Mesenchymal stem cell (in vitro differentiated cells and primary cell): Measurements from ENCODE around the gene CCDC92. TPM values are rescaled to one million over a fixed set of nuclear protein-coding genes. Genes with fewer than 3 reads are reported as not detected.

ENCODE experiments used
- DNase-seq: peaks from one replicate; pipeline ENCODE4 v3.0.0-alpha.2; 2013
- H2AFZ ChIP-seq: one replicate; pipeline ENCODE4 v1.6.1; 2013; ENCODE audit warnings: low read depth, mild to moderate bottlenecking, control low read depth, inconsistent platforms, low read length, moderate library complexity
- H2AK5ac ChIP-seq: 2 replicates; pipeline ENCODE4 v1.6.1; 2013; ENCODE audit warnings: low read length, moderate library complexity, mild to moderate bottlenecking, inconsistent platforms; ENCODE audit not compliant: severe bottlenecking
- H2BK120ac ChIP-seq: one replicate; pipeline ENCODE4 v1.6.1; 2013; ENCODE audit warnings: low read depth, mild to moderate bottlenecking, inconsistent platforms, low read length, moderate library complexity
- H2BK12ac ChIP-seq, 2 experiments: one replicate each; pipeline ENCODE4 v1.6.1; 2013; ENCODE audit warnings: inconsistent platforms in 2 of 2, low read length in 2 of 2, mild to moderate bottlenecking in 2 of 2, moderate library complexity in 2 of 2, control low read depth in 1 of 2
- H2BK15ac ChIP-seq: one replicate; pipeline ENCODE4 v1.6.1; 2013; ENCODE audit warnings: mild to moderate bottlenecking, low read depth, inconsistent platforms; ENCODE audit not compliant: poor library complexity, severe bottlenecking
- H2BK5ac ChIP-seq: 2 replicates; pipeline ENCODE4 v1.6.1; 2013; ENCODE audit warnings: low read depth, mild to moderate bottlenecking, low read length, control low read depth, inconsistent platforms; ENCODE audit not compliant: poor library complexity, severe bottlenecking
- H3K14ac ChIP-seq, 2 experiments: one replicate each; pipeline ENCODE4 v1.6.1; 2013; ENCODE audit warnings: inconsistent platforms in 2 of 2, low read length in 2 of 2, control low read depth in 1 of 2, mild to moderate bottlenecking in 1 of 2, moderate library complexity in 1 of 2
- H3K18ac ChIP-seq, 2 experiments: one replicate each; pipeline ENCODE4 v1.6.1; 2013; ENCODE audit warnings: inconsistent platforms in 2 of 2, low read length in 2 of 2, control low read depth in 1 of 2, low read depth in 1 of 2, mild to moderate bottlenecking in 1 of 2
- H3K23ac ChIP-seq, 2 experiments: one replicate each; pipeline ENCODE4 v1.6.1; 2013; ENCODE audit warnings: inconsistent platforms in 2 of 2, low read length in 2 of 2, mild to moderate bottlenecking in 2 of 2, moderate library complexity in 2 of 2, control low read depth in 1 of 2
- H3K27ac ChIP-seq: 2 replicates; pipeline ENCODE4 v1.5.1; 2013; ENCODE audit warnings: mild to moderate bottlenecking, moderate library complexity, low read length, control low read depth, inconsistent platforms; ENCODE audit not compliant: poor library complexity, severe bottlenecking
- H3K27me3 ChIP-seq, 2 experiments: 2 replicates each; pipeline versions ENCODE4 v1.6.1 to v1.7.0; 2013; ENCODE audit warnings: low read length in 2 of 2, mild to moderate bottlenecking in 2 of 2, moderate library complexity in 2 of 2, control low read depth in 1 of 2, inconsistent platforms in 1 of 2; ENCODE audit not compliant: control insufficient read depth in 1 of 2, insufficient read depth in 1 of 2
- H3K36me3 ChIP-seq, 2 experiments: 2 replicates each; pipeline versions ENCODE4 v1.6.1 to v1.7.0; 2013; ENCODE audit warnings: low read length in 2 of 2, control low read depth in 1 of 2, inconsistent platforms in 1 of 2, low read depth in 1 of 2, mild to moderate bottlenecking in 1 of 2; ENCODE audit not compliant: insufficient read depth in 2 of 2, control insufficient read depth in 1 of 2
- H3K4ac ChIP-seq, 2 experiments: one replicate each; pipeline ENCODE4 v1.6.1; 2013; ENCODE audit warnings: inconsistent platforms in 2 of 2, low read length in 2 of 2, mild to moderate bottlenecking in 2 of 2, moderate library complexity in 2 of 2, control low read depth in 1 of 2, low read depth in 1 of 2
- H3K4me1 ChIP-seq: 2 replicates; pipeline ENCODE4 v1.6.1; 2013; ENCODE audit warnings: low read depth, low read length, control low read depth; ENCODE audit not compliant: control insufficient read depth, insufficient read depth
- H3K4me2 ChIP-seq: 2 replicates; pipeline ENCODE4 v1.6.1; 2013; ENCODE audit warnings: low read length, mild to moderate bottlenecking, inconsistent platforms; ENCODE audit not compliant: poor library complexity, severe bottlenecking
- H3K4me3 ChIP-seq, 2 experiments: 2 replicates each; pipeline versions ENCODE4 v1.5.1 to v1.7.0; 2013; ENCODE audit warnings: low read length in 2 of 2, mild to moderate bottlenecking in 2 of 2, control low read depth in 1 of 2, low read depth in 1 of 2; ENCODE audit not compliant: insufficient read depth in 1 of 2
- H3K79me1 ChIP-seq: replicated peaks from 2 replicates; pipeline ENCODE4 v1.6.1; 2013; ENCODE audit warnings: mild to moderate bottlenecking, control low read depth, low read length, inconsistent platforms; ENCODE audit not compliant: poor library complexity, severe bottlenecking
- H3K9ac ChIP-seq: 2 replicates; pipeline ENCODE4 v1.7.0; 2013; ENCODE audit warnings: mild to moderate bottlenecking, low read length, moderate library complexity
- H3K9me3 ChIP-seq: 2 replicates; pipeline ENCODE4 v1.7.0; 2013; ENCODE audit warnings: mild to moderate bottlenecking, low read length; ENCODE audit not compliant: control insufficient read depth
- H4K8ac ChIP-seq: one replicate; pipeline ENCODE4 v1.6.1; 2013; ENCODE audit warnings: inconsistent platforms, mild to moderate bottlenecking, low read length, moderate library complexity
- H4K91ac ChIP-seq: one replicate; pipeline ENCODE4 v1.6.1; 2013; ENCODE audit warnings: mild to moderate bottlenecking, low read length, inconsistent platforms
- WGBS: methylation state at CpG from one replicate; pipeline ENCODE4 v1.1.7; 2013; ENCODE audit warnings: mixed read lengths; 5-methylcytosine and 5-hydroxymethylcytosine counted together
- small RNA-seq: library from polyadenylated mRNA; stranded (forward); fragments of <200 nt; extraction: miRNeasy Mini kit (QIAGEN cat#:217004); gene quantifications from one replicate; pipeline ENCODE3, GENCODE V24; 2013; ENCODE audit warnings: low read depth

The CCDC92 gene

DNA sequence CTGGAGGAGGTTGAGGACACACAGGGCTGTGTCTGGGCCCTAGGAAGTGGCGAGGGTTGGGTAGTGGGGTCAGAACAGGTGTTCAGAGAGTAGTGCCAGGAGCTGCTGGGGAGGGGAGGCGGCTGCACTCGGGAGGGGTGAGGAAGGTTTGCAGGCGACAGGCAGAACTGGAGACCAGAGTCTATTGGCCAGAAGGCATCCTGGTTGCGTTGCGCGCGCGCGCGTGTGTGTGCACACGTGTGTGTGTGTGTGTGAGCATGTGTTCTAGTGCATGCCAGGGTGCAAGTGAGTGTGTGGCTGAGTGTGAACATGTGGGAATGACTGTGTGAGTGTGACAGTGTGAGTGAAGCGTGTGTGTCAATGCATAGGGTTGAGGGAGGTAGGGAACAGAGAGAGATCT, 86.4 kb downstream of the CCDC92 start:
- H2AFZ ChIP-seq: no peak overlapping the region
- no peak overlapping the region for H3K4me3 ChIP-seq
- H2AK5ac ChIP-seq: no peak overlapping the region
- no peak overlapping the region for H4K91ac ChIP-seq
- no peaks in the 10 kb centered on the region for H3K4me1 ChIP-seq
- WGBS: 87% methylated on average over 13 of the region's 13 CpGs
- H3K27me3 ChIP-seq: peaks cover 61 to 65% of the 10 kb centered on the region in 2 experiments
- H2BK120ac ChIP-seq: no peak overlapping the region
- H3K23ac ChIP-seq: peak overlapping the region in 1 of 2 experiments; percentile 2
- H3K9me3 ChIP-seq: peaks cover 5% of the 10 kb centered on the region
- no peak overlapping the region for H2BK12ac ChIP-seq
- no peak overlapping the region for H3K27ac ChIP-seq
- H2BK15ac ChIP-seq: no peak overlapping the region
- H3K36me3 ChIP-seq: no peaks in the 10 kb centered on the region
- H2BK5ac ChIP-seq: no peak overlapping the region
- no peak overlapping the region for H3K9ac ChIP-seq
- no peak for DNase-seq
- no peak overlapping the region for H4K8ac ChIP-seq
- H3K18ac ChIP-seq: no peak overlapping the region
- no peaks in the 10 kb centered on the region for H3K79me1 ChIP-seq
- H3K4ac ChIP-seq: no peak overlapping the region
- no peak overlapping the region for H3K14ac ChIP-seq
- no peak overlapping the region for H3K4me2 ChIP-seq

Small RNA genes lying within 50 kb of the gene (small RNA-seq; reads per million reads assigned to genes)
- gene AC068790.4: not detected
- not detected for gene AC068790.6
